Right lobe of liver (tissue), 6 donors: ENCODE measurements around the gene NKAIN1. TPM values are rescaled to one million over a fixed set of nuclear protein-coding genes. Genes with fewer than 3 reads are reported as not detected.

Experiments
- ATAC-seq, 4 donors: fragments of 200-7000 bp; cut with Tn5 transposase; one replicate each; pipeline ENCODE4 v1.9.1; 2020; ENCODE audit warnings: mild to moderate bottlenecking in 4 of 4, moderate library complexity in 4 of 4
- DNase-seq, 3 donors: peaks; one replicate each; pipeline ENCODE4 v3.0.0-alpha.2; 2020
- H3K27ac ChIP-seq, 3 donors: fragments of 200-600 bp; one replicate each; pipeline ENCODE4 v1.8.0; 2022
- H3K27me3 ChIP-seq, 2 donors: fragments of 200-600 bp; one replicate each; pipeline ENCODE4 v1.8.0; 2022
- H3K36me3 ChIP-seq, 4 donors: fragments of 200-600 bp; sonication (generic) in 1 of 4; one replicate each; pipeline versions ENCODE4 v1.5.1 to v1.8.0; 2017 to 2022; ENCODE audit warnings: control low read depth in 1 of 4
- H3K4me1 ChIP-seq, 4 donors: fragments of 200-600 bp; sonication (generic) in 1 of 4; one replicate each; pipeline versions ENCODE4 v1.5.1 to v1.8.0; 2017 to 2022; ENCODE audit warnings: control low read depth in 1 of 4
- H3K4me3 ChIP-seq, 3 donors: fragments of 200-600 bp; one replicate each; pipeline ENCODE4 v1.8.0; 2022
- H3K9me3 ChIP-seq, 4 donors: fragments of 200-600 bp; sonication (generic) in 1 of 4; one replicate each; pipeline versions ENCODE4 v1.5.1 to v1.8.0; 2017 to 2022; ENCODE audit warnings: control low read depth in 1 of 4
- POLR2A ChIP-seq: fragments of 450-650 bp; IDR thresholded peaks from one replicate; pipeline ENCODE4 v1.6.1; 2017; ENCODE audit warnings: antibody characterized with exemption, mild to moderate bottlenecking
- WGBS: methylation state at CpG from one replicate; pipeline ENCODE4 v1.1.6; 2018; ENCODE audit warnings: low coverage, low lambda C conversion rate; ENCODE audit not compliant: insufficient coverage; ENCODE audit errors: missing lambda C conversion rate; 5-methylcytosine and 5-hydroxymethylcytosine counted together
- intact Hi-C, 2 donors: fragments of 100-400 bp; cut with DNase I; formaldehyde crosslinking; loops; one replicate each; pipeline versions ENCODE4 v1.11.2 to v1.14.1; 2022
- total RNA-seq, 6 experiments: library from RNA; depleted of rRNA in 2 of 6; stranded (reverse); fragments of >200 nt in 2 of 6; fragmentation: NEBNext Ultra II Directional in 3 of 6; extraction: Animal tissue kit (Norgen Biotek cat#: 25700) in 3 of 6; gene quantifications; one replicate each; pipeline versions ENCODE4 v1.1.0 to v1.2.4, GENCODE V29; 2016 to 2023
- TF ChIP-seq, protein P1 (sequence below), 4 donors: fragments of 200-600 bp in 3 of 4; fragments of 450-650 bp in 1 of 4; IDR thresholded peaks; one replicate each; pipeline versions ENCODE4 v1.5.1 to v1.8.0; 2016 to 2022; ENCODE audit warnings: antibody characterized with exemption in 4 of 4, mild to moderate bottlenecking in 2 of 4
- donor health status: DM: no; HTN: yes; CAD: no.
- donor health status: DM: no; HTN: no; CAD: no.
- donor health status: DM: no; HTN: no; CAD: no.
- donor health status: DM: no; HTN: yes; CAD: no.
- donor health status: DM: no; HTN: yes; CAD: no.

The NKAIN1 gene
- total RNA-seq, 6 experiments from 2014 or later: not detected

DNA sequence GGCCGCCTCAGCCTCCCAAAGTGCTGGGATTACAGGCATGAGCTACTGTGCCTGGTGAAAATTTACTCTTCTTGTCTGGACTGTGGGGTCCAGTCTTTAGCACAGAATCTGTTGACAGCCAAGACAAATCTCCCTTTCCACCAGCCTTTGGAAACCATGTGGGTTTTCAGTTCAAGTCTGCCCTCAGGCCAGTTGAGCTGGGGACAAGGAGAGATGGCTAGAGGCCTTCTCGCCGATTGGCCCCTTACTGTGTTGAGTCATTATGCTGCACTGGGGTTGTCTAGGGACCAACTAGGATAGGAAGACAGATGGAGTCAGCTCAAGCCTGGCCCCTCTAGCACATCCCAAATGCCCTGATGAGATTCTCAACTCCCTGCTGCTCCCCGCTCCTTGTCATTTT is 8.6 kb upstream of the NKAIN1 start:
- Histone ChIP-seq H3K9me3 (no peaks in the 10 kb centered on the region), H3K27me3 (no peaks in the 10 kb centered on the region), H3K4me3 (no peak overlapping the region), H3K36me3 (no peaks in the 10 kb centered on the region), H3K27ac (no peak overlapping the region), H3K4me1 (no peaks in the 10 kb centered on the region)
- DNase-seq (no peak), ATAC-seq (no peak)
- WGBS: 100% methylated on average over 2 of the region's 4 CpGs
- intact Hi-C loops: no loop called here
- no peak for TF ChIP-seq POLR2A
- TF ChIP-seq, protein P1, sequence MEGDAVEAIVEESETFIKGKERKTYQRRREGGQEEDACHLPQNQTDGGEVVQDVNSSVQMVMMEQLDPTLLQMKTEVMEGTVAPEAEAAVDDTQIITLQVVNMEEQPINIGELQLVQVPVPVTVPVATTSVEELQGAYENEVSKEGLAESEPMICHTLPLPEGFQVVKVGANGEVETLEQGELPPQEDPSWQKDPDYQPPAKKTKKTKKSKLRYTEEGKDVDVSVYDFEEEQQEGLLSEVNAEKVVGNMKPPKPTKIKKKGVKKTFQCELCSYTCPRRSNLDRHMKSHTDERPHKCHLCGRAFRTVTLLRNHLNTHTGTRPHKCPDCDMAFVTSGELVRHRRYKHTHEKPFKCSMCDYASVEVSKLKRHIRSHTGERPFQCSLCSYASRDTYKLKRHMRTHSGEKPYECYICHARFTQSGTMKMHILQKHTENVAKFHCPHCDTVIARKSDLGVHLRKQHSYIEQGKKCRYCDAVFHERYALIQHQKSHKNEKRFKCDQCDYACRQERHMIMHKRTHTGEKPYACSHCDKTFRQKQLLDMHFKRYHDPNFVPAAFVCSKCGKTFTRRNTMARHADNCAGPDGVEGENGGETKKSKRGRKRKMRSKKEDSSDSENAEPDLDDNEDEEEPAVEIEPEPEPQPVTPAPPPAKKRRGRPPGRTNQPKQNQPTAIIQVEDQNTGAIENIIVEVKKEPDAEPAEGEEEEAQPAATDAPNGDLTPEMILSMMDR (IDR thresholded peaks at IDR 0.05): no peak

DNA sequence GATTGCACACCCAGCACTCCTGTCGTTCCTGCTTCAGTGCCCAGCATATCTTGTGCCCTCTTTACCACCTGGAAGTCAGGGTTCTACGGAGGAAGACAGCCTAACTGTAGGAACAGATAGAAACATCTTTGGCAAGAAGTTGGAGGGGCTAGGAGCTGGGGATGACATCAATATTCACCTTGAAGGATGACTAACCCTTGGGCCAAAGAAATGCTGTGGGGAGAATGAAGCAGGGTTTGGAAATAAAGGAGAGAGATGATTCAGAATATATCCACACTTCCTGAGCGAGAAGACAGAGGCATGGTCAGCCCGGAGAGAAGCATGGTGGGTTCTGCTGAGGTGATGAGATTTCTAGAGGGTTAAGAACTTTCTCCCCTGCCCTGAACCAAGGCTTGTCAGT is 4.6 kb upstream of the NKAIN1 start:
- no peak for ATAC-seq
- Histone ChIP-seq H3K27ac (no peak overlapping the region), H3K27me3 (no peaks in the 10 kb centered on the region), H3K9me3 (no peaks in the 10 kb centered on the region), H3K4me3 (no peak overlapping the region), H3K4me1 (no peaks in the 10 kb centered on the region), H3K36me3 (no peaks in the 10 kb centered on the region)
- 46% methylated on average over 4 of the region's 4 CpGs for WGBS
- intact Hi-C loops: no loop called here
- no peak for TF ChIP-seq POLR2A
- TF ChIP-seq, protein P1 (IDR thresholded peaks at IDR 0.05): no peak
- no peak for DNase-seq

DNA sequence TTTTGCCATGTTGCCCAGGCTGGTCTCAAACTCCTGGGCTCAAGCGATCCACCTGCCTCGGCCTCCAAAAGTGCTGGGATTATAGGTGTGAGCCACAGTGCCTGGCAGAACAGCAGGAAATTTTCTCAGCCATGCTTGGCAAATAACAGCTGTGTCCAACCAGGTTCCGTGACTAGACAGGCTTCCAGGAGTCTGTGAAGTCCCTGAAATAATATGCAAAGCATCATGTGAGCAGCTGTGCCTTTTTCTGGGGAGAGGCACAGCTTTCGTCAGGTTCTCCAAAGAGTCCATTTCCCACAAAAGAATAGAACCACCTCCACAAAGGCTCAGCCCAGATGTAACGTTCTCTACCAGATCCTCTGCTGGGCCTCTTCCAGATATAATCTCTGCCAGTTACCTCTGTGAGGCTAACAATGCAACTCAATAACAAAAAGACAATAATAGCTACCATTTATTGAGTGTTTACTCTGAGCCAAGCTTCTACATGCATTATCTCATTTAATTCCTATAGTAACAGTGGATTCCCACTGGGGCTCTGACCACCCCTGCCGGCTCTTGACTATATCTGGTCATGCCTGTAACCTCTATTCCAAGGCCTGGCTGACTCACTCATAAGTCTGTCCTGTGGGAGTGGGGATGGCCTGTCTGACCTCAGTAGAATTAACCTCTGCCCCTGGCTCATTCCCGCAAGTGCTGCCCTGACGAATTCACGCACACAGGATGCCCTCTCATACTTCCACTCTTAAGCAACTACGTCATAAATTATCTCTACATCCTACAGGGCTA is 4.0 kb upstream of the NKAIN1 start:
- Histone ChIP-seq H3K27ac (no peak overlapping the region), H3K4me3 (no peak overlapping the region), H3K9me3 (no peaks in the 10 kb centered on the region), H3K27me3 (no peaks in the 10 kb centered on the region), H3K4me1 (peaks cover 0 to 4% (median 0%) of the 10 kb centered on the region in 4 donors), H3K36me3 (no peaks in the 10 kb centered on the region)
- intact Hi-C loops: no loop called here
- no peak for TF ChIP-seq POLR2A
- TF ChIP-seq, protein P1 (IDR thresholded peaks at IDR 0.05): no peak
- WGBS: 71% methylated on average over 9 of the region's 10 CpGs
- DNase-seq (no peak), ATAC-seq (no peak)

DNA sequence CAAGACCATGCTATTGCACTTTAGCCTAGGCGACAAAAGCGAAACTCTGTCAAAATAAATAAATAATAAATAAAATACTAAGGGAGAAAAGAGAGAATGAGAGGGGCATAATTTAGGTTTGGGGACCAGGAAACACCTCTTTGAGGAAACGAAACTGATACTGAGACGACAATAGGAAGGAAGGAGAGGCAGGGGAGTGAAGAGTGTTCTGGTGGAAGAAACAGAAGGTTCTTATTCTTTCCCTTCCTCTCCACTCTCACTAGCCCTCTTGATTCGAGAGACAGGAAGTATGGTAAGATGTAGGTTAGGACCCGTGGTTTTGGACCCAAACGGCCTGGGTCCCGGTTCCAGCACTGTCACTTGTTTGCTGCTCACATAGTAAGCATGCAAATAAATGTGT is 1.6 kb upstream of the NKAIN1 start:
- Histone ChIP-seq H3K9me3 (no peaks in the 10 kb centered on the region), H3K27ac (no peak overlapping the region), H3K27me3 (no peaks in the 10 kb centered on the region), H3K36me3 (no peaks in the 10 kb centered on the region), H3K4me1 (peaks cover 0 to 4% (median 0%) of the 10 kb centered on the region in 4 donors), H3K4me3 (no peak overlapping the region)
- ATAC-seq (no peak), DNase-seq (no peak)
- no peak for TF ChIP-seq POLR2A
- TF ChIP-seq, protein P1 (IDR thresholded peaks at IDR 0.05): no peak
- intact Hi-C loops: no loop called here
- 54% methylated on average over 6 of the region's 8 CpGs for WGBS
